Measurements from ENCODE around the gene PHAX. TPM values are rescaled to one million over a fixed set of nuclear protein-coding genes. Genes with fewer than 3 reads are reported as not detected.
"Not testable (repeated sequence)": the region's sequence is repeated elsewhere in the genome, so short reads cannot be mapped to it uniquely, and the experiment has no call there.

Gene PHAX
- polyA plus RNA-seq, 3 donors, result 60.8 to 98.6 (median 86.4) TPM

- DNase-seq (ENCODE audit: extremely low read depth in 1 of 11, low read depth in 9 of 11, low spot score in 4 of 11), result no peak
Observed at GRCh38 chr5:126595486-126596083, 5.2 kb upstream of the PHAX start.

GRCh38 chr5:126597156-126597555, 3.6 kb upstream of the PHAX start:
- DNase-seq (ENCODE audit: extremely low read depth in 1 of 11, low read depth in 9 of 11, low spot score in 4 of 11), result no peak

GRCh38 chr5:126599499-126599898, 1.2 kb upstream of the PHAX start:
- no peak for DNase-seq (ENCODE audit: extremely low read depth in 1 of 11, low read depth in 9 of 11, low spot score in 4 of 11)

DNA sequence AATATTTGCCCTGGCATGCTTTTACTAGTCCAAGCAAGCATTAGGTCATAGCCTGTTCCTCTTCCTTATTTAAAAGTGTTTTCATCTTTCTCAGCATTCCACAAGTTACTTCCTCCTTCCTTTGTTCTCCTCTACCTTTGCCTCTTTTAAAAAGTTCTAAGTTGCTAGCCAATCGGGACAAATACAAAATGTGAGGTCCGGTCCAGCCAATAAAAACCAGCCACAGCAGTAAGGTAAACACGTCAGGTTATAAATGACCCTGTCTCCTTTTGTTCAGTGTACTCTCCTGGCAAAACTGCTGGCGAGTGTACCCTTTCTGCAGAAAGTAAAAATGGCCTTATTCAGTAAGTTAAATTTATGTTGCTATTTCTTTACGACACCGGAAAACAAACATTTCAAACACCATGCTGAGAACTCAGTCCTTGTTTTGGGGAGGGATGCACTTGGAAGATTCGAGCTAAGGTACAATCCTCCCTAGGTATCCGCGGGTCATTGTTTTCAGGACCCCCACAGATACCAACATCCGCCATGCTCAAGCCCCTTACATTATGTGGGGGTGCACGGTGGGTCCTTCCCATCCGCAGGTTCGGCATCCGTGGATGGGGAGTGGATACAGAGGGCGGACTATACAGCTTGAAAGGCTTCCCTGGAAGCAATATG, 646 bp upstream of the PHAX start:
- peak in 1 of 11 donors; percentile 2 for DNase-seq (ENCODE audit: extremely low read depth in 1 of 11, low read depth in 9 of 11, low spot score in 4 of 11)

DNA sequence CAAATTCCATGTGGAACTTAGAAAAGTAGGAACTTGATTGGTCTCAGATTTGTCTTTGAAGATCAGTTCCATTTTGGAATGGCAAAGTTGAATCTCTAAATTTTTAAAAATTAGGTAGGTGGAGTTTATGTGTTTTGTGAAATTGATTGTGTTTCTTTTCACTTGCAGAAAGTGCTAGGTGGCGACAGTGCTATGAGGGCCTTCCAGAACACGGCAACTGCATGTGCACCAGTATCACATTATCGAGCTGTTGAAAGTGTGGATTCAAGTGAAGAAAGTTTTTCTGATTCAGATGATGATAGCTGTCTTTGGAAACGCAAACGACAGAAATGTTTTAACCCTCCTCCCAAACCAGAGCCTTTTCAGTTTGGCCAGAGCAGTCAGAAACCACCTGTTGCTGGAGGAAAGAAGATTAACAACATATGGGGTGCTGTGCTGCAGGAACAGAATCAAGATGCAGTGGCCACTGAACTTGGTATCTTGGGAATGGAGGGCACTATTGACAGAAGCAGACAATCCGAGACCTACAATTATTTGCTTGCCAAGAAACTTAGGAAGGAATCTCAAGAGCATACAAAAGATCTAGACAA, 2.8 kb downstream of the PHAX start:
- no peak for DNase-seq (ENCODE audit: extremely low read depth in 1 of 11, low read depth in 9 of 11, low spot score in 4 of 11)

GRCh38 chr5:126605525-126605924, 4.8 kb downstream of the PHAX start:
- DNase-seq (ENCODE audit: extremely low read depth in 1 of 11, low read depth in 9 of 11, low spot score in 4 of 11), result no peak

- no peak for DNase-seq (ENCODE audit: extremely low read depth in 1 of 11, low read depth in 9 of 11, low spot score in 4 of 11)
Observed at GRCh38 chr5:126610160-126610559, 9.4 kb downstream of the PHAX start.

DNA sequence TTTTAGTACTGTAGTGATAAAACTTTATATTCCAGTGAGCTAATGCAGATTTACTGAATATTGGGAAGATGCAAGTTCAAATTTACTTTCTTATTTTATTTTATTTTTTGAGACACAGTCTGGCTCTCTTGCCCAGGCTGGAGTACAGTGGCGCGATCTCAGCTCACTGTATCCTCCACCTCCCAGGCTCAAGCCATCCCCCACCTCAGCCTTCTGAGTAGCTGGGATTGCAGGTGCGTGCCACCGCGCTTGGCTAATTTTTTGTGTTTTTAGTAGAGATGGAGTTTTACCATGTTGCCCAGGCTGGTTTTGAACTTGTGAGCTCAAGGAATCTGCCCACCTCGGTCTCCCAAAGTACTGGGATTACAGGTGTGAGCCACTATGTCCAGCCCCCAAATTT, 9.9 kb downstream of the PHAX start:
- no peak for DNase-seq (ENCODE audit: extremely low read depth in 1 of 11, low read depth in 9 of 11, low spot score in 4 of 11)

DNA sequence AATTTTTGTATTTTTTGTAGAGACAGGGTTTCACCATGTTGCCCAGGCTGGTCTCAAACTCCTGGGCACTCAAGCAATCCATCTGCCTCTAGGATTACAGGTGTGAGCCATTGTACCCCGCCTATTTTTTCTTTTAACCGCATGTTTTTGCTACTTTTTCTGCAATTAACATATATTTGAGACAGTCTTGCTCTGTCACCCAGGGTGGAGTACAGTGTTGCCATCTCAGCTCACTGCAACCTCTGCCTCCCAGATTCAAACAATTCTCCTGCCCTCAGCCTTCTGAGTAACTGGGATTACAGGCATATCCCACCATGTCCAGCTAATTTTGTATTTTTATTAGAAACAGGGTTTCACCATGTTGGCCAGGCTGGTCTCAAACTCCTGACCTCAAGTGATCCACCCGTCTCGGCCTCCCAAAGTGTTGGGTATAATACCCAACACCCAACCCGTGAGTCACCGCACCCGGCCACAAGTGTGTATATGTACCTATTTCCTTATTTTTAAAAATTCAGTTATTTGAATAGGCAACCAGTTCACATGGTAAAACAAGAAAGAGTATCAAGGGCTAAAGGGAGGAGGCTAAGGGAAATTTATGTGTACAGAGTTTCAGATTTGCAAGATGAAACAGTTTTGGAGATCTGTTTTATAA, 13.3 kb downstream of the PHAX start:
- no peak for DNase-seq (ENCODE audit: extremely low read depth in 1 of 11, low read depth in 9 of 11, low spot score in 4 of 11)

DNA sequence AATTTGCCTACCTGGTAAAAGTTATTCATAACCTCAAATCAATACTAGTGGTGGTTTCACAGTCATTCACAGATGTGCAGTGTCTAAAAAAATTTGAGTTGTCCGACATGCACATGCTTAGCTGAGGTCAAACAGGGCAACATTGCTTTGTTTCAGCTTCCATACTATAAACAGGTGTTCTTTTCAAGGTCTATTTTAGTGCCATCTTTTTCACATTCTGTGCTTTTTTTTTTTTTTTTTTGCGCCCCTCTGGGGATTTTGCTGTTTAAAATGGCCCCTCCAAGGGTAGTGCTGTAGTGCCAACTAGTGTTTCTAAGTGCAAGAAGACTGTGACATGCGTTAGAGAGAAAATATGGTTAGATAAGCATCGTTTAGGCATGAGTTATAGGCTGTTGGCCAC, 14.5 kb downstream of the PHAX start:
- no peak for DNase-seq (ENCODE audit: extremely low read depth in 1 of 11, low read depth in 9 of 11, low spot score in 4 of 11)

- DNase-seq (ENCODE audit: extremely low read depth in 1 of 11, low read depth in 9 of 11, low spot score in 4 of 11), result not testable (repeated sequence)
Observed at GRCh38 chr5:126617603-126618002, 16.9 kb downstream of the PHAX start.

DNA sequence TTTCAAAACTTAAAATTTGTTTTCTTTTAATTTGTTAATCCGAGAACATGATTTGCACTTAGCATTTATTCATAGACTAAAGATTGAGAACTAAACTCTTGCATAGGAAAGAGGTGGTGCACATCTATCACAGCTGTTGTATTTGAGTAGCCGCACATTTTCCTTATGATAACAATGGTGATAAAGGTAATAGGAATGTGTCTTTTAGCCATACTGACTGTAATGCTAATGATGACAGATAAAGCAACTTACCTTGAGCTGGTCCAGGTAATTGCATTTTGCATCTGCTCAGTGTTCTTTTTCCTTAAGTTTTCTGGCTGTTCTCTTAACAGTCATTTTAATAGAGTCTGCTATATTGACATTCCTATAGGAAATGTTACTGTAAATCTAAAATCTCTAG, 19.0 kb downstream of the PHAX start:
- no peak for DNase-seq (ENCODE audit: extremely low read depth in 1 of 11, low read depth in 9 of 11, low spot score in 4 of 11)

DNA sequence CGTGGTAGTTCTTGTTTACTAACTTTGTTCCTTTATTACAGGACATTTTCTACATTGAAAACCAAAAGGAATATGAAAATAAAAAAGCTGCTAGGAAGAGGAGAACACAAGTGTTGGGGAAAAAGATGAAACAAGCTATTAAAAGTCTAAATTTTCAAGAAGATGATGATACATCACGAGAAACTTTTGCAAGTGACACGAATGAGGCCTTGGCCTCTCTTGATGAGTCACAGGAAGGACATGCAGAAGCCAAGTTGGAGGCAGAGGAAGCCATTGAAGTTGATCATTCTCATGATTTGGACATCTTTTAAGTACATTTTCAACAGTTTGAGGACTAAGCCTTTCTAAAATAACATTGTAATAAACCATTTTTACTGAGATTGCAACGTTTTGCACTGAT, 23.8 kb downstream of the PHAX start:
- DNase-seq (ENCODE audit: extremely low read depth in 1 of 11, low read depth in 9 of 11, low spot score in 4 of 11), result no peak

GRCh38 chr5:126628102-126628501, 27.4 kb downstream of the PHAX start:
- DNase-seq (ENCODE audit: extremely low read depth in 1 of 11, low read depth in 9 of 11, low spot score in 4 of 11), result no peak

DNA sequence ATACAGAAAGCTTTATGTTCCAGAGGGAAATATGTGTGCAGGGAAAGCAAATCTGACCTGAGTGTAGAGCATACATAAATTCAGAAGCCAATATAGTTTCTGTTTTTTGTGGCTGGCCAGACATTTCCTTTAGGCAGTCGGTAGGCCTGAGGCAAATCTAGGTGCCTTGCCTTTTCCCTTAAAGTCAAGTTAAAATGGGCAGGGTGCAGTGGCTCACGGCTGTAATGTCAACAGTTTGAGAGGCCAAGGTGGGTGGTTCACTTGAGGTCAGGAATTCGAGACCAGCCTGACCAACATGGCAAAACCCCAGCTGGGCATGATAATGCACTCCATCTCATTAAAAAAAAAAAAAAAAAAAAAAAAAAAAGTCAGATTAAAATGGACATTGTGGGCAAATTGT, 31.2 kb downstream of the PHAX start:
- DNase-seq (ENCODE audit: extremely low read depth in 1 of 11, low read depth in 9 of 11, low spot score in 4 of 11), result no peak

GRCh38 chr5:126633552-126633951, 32.8 kb downstream of the PHAX start:
- DNase-seq (ENCODE audit: extremely low read depth in 1 of 11, low read depth in 9 of 11, low spot score in 4 of 11), result no peak

DNA sequence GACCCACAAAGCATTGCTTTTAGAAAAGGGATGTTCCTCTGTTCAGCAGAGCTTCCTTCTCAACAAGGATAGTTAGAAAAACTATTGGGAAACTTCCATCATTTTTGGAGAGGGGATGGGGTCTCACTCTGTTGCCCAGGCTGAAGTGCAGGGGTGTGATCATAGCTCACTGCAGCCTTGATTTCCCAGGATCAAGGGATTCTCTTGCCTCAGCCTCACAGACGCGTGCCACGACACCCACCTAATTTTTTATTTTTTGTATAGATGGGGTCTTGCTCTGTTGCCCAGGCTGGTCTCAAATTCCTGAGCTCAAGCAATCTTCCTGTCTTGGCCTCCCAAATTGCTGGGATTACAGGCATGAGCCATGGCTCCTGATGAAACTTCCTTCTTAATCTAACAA, 34.8 kb downstream of the PHAX start:
- no peak for DNase-seq (ENCODE audit: extremely low read depth in 1 of 11, low read depth in 9 of 11, low spot score in 4 of 11)

DNA sequence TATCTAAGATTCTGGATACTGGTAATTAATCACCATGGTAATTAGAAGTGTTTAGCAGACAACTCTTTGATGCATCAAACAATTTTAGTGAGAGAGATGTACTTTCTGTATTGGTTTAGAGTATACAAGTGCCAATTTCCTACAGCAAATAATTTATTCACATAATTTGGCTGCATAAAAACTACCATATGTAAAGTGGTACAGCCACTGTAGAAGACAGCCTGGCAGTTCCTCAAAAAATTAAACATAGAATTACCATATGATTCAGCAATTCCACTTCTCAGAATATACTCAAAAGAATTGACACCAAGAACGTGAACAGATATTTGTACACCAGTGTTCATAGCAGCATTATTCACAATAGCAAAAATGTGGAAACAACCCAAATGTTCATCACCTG, 36.2 kb downstream of the PHAX start:
- DNase-seq (ENCODE audit: extremely low read depth in 1 of 11, low read depth in 9 of 11, low spot score in 4 of 11), result no peak

DNA sequence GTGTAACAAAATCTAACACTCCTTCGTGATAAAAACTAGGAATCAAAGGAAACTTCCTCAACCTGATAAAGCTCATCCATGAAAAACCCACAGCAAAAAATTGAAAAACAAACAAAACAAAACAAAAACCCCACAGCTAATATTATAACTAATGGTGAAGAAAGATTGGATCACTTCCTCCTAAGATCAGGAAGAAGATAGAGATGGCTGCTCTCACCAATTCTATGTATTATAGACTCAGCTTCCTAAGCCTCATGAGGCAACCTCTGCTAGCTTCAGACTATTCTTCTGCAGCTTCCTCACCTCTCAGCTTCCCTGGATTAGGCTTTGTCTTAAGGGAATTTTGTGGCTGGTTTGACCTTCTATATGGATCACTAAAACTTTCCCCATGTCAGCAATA, 40.1 kb downstream of the PHAX start:
- DNase-seq (ENCODE audit: extremely low read depth in 1 of 11, low read depth in 9 of 11, low spot score in 4 of 11), result no peak

GRCh38 chr5:126641387-126641786, 40.6 kb downstream of the PHAX start:
- no peak for DNase-seq (ENCODE audit: extremely low read depth in 1 of 11, low read depth in 9 of 11, low spot score in 4 of 11)
